Measurements from ENCODE around the gene MYBPC2.
"Not testable (repeated sequence)": the region's sequence is repeated elsewhere in the genome, so short reads cannot be mapped to it uniquely, and the experiment has no call there.

The MYBPC2 gene

GRCh38 chr19:50466706-50467039 is 34.0 kb downstream of the MYBPC2 start:
- no peak for DNase-seq (ENCODE audit: low read depth)
- no peak overlapping the region for H3K4me3 ChIP-seq (ENCODE audit: low read depth, low read length)
- TF ChIP-seq CTCF (conservative IDR thresholded peaks at IDR 0.05; ENCODE audit: low read depth, low read length), result no peak

GRCh38 chr19:50467566-50467965 is 34.9 kb downstream of the MYBPC2 start:
- no peak for TF ChIP-seq CTCF (conservative IDR thresholded peaks at IDR 0.05; ENCODE audit: low read depth, low read length)
- H3K4me3 ChIP-seq (ENCODE audit: low read depth, low read length), result no peak overlapping the region
- DNase-seq (ENCODE audit: low read depth), result no peak

- H3K4me3 ChIP-seq (ENCODE audit: low read depth, low read length), result no peak overlapping the region
- no peak for TF ChIP-seq CTCF (conservative IDR thresholded peaks at IDR 0.05; ENCODE audit: low read depth, low read length)
- no peak for DNase-seq (ENCODE audit: low read depth)
Observed at GRCh38 chr19:50468818-50469217, 36.1 kb downstream of the MYBPC2 start.

- not testable (repeated sequence) for H3K4me3 ChIP-seq (ENCODE audit: low read depth, low read length); DNase-seq (ENCODE audit: low read depth)
Observed at GRCh38 chr19:50473336-50473735, 40.6 kb downstream of the MYBPC2 start.

GRCh38 chr19:50475101-50475568 is 42.4 kb downstream of the MYBPC2 start:
- DNase-seq (ENCODE audit: low read depth), result no peak
- TF ChIP-seq CTCF (conservative IDR thresholded peaks at IDR 0.05; ENCODE audit: low read depth, low read length), result no peak
- H3K4me3 ChIP-seq (ENCODE audit: low read depth, low read length), result no peak overlapping the region

GRCh38 chr19:50475736-50476223 is 43.1 kb downstream of the MYBPC2 start:
- no peak for DNase-seq (ENCODE audit: low read depth)
- H3K4me3 ChIP-seq (ENCODE audit: low read depth, low read length), result peak overlapping the region; percentile 16
- TF ChIP-seq CTCF (conservative IDR thresholded peaks at IDR 0.05; ENCODE audit: low read depth, low read length), result no peak

GRCh38 chr19:50476224-50476906 is 43.7 kb downstream of the MYBPC2 start, which contains the start of the genes EMC10 and GARIN5A:
Gene EMC10 (plus strand): TSS chr19:50476507. CDS start chr19:50476545, 38 bp downstream.
Gene GARIN5A (minus strand): TSS chr19:50476848. CDS start chr19:50476388, 460 bp downstream.
- DNase-seq (ENCODE audit: low read depth), result peak; percentile 97
- H3K4me3 ChIP-seq (ENCODE audit: low read depth, low read length), result peak within 1 kb of the TSS; percentile 96
- no peak for TF ChIP-seq CTCF (conservative IDR thresholded peaks at IDR 0.05; ENCODE audit: low read depth, low read length)
